ENCODE results near the gene GPR26. TPM values are rescaled to one million over a fixed set of nuclear protein-coding genes. Genes with fewer than 3 reads are reported as not detected.

GPR26 gene
- total RNA-seq, 4 donors from 2014 or later = not detected

DNA sequence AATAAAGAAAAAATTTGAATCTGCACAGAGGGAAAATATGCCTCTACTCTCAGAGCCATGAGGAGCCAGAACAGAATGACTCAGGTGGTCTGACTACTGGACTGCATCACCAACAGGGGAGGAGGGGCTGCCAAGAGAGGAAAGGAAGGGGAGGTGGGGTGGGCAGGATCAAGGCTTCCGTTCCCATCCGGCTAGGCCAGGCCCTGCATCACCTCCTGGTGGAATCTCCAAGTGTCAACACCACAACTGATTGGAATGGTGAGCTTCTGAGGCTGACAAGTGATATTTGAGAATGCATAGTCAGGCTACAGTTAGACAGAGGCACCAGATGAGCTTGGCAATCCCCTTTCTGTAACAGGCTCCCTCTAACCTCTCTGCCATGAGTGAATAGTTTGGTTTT, 10.4 kb upstream of the GPR26 start:
- no peak for TF ChIP-seq POLR2A (IDR thresholded peaks at IDR 0.05)
- TF ChIP-seq, protein P1, sequence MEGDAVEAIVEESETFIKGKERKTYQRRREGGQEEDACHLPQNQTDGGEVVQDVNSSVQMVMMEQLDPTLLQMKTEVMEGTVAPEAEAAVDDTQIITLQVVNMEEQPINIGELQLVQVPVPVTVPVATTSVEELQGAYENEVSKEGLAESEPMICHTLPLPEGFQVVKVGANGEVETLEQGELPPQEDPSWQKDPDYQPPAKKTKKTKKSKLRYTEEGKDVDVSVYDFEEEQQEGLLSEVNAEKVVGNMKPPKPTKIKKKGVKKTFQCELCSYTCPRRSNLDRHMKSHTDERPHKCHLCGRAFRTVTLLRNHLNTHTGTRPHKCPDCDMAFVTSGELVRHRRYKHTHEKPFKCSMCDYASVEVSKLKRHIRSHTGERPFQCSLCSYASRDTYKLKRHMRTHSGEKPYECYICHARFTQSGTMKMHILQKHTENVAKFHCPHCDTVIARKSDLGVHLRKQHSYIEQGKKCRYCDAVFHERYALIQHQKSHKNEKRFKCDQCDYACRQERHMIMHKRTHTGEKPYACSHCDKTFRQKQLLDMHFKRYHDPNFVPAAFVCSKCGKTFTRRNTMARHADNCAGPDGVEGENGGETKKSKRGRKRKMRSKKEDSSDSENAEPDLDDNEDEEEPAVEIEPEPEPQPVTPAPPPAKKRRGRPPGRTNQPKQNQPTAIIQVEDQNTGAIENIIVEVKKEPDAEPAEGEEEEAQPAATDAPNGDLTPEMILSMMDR (IDR thresholded peaks at IDR 0.05) = no peak
- TF ChIP-seq EP300 (IDR thresholded peaks at IDR 0.05) = no peak
- TF ChIP-seq POLR2AphosphoS5 (IDR thresholded peaks at IDR 0.05) = no peak
- 36% methylated on average over 2 of the region's 2 CpGs for WGBS

DNA sequence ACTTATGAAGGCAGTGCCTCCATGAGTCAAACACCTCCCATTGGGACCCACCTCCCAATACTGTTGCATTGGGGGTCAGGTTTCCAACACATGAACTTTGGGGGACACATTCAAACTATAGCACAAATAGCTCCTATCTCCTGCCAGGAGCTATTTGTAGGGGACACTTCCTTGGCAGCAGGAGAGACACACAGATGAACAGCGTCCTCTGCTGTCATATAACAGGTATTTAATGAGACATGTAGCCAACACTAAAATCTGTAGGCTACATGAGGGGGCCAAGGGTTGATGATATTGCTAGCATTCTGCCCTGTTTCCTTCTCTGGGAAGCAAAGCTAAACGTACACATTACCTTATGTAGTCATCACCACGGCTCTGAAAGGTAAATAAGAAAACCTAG, 2.6 kb upstream of the GPR26 start:
- Histone ChIP-seq H3K36me3 (no peaks in the 10 kb centered on the region), H3K27ac (no peak overlapping the region), H3K9me3 (no peaks in the 10 kb centered on the region), H3K4me3 (no peak overlapping the region), H3K4me1 (no peaks in the 10 kb centered on the region), H3K27me3 (peaks cover 57% of the 10 kb centered on the region)
- TF ChIP-seq POLR2AphosphoS5 (IDR thresholded peaks at IDR 0.05) (no peak), EP300 (IDR thresholded peaks at IDR 0.05) (no peak), POLR2A (IDR thresholded peaks at IDR 0.05) (no peak)
- TF ChIP-seq, protein P1 (IDR thresholded peaks at IDR 0.05) = no peak
- 33% methylated on average over 3 of the region's 3 CpGs for WGBS
- no peak for DNase-seq (ENCODE audit: low spot score in 2 of 2)

More for the DNA sequence above, 10.4 kb upstream of the GPR26 start:
- Histone ChIP-seq H3K4me1 (no peaks in the 10 kb centered on the region), H3K36me3 (no peaks in the 10 kb centered on the region), H3K9me3 (no peaks in the 10 kb centered on the region), H3K27me3 (peaks cover 11% of the 10 kb centered on the region), H3K27ac (no peak overlapping the region), H3K4me3 (no peak overlapping the region)
- DNase-seq (ENCODE audit: low spot score in 2 of 2) = peak; percentile 17 to 45

GRCh38 chr10:123665491-123666286, 466 bp upstream of the GPR26 start:
- TF ChIP-seq EP300 (IDR thresholded peaks at IDR 0.05) = no peak
- TF ChIP-seq POLR2AphosphoS5 (IDR thresholded peaks at IDR 0.05) = no peak
- TF ChIP-seq POLR2A (IDR thresholded peaks at IDR 0.05) = no peak
- TF ChIP-seq, protein P1 (IDR thresholded peaks at IDR 0.05) = no peak
- H3K4me1 ChIP-seq = no peaks in the 10 kb centered on the region
- H3K4me3 ChIP-seq = no peak overlapping the region
- no peaks in the 10 kb centered on the region for H3K9me3 ChIP-seq
- peaks cover 70% of the 10 kb centered on the region for H3K27me3 ChIP-seq
- H3K27ac ChIP-seq = no peak overlapping the region
- no peaks in the 10 kb centered on the region for H3K36me3 ChIP-seq
- WGBS = 5% methylated on average over 24 of the region's 47 CpGs
- DNase-seq (ENCODE audit: low spot score in 2 of 2) = no peak

DNA sequence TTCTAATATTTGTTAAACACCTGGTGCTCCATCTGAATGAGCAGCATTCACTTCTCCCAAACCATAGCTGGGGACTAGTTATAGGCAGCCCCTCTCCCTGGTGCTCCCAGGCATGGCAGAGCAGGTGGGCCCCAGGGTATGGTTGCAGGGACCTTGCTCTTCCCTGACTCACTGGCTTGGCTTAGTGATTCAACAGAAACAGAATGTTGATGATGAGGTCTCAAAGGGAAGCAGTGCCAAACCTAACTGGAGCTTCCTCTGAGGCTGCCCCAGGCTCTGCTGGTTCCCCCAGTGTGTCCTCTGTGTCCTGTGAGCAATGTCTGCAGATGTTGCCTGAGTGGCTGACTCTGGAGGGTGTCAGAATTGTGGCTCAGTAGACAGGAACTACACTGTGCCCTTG, 3.7 kb downstream of the GPR26 start:
- Histone ChIP-seq H3K27ac (no peak overlapping the region), H3K4me1 (no peaks in the 10 kb centered on the region), H3K27me3 (peaks cover 58% of the 10 kb centered on the region), H3K36me3 (no peaks in the 10 kb centered on the region), H3K4me3 (no peak overlapping the region), H3K9me3 (no peaks in the 10 kb centered on the region)
- TF ChIP-seq EP300 (IDR thresholded peaks at IDR 0.05) = no peak
- TF ChIP-seq POLR2A (IDR thresholded peaks at IDR 0.05) = no peak
- TF ChIP-seq, protein P1 (IDR thresholded peaks at IDR 0.05) = no peak
- TF ChIP-seq POLR2AphosphoS5 (IDR thresholded peaks at IDR 0.05) = no peak
- no peak for DNase-seq (ENCODE audit: low spot score in 2 of 2)

GRCh38 chr10:123673198-123673597, 7.0 kb downstream of the GPR26 start:
- Histone ChIP-seq H3K27me3 (peaks cover 24% of the 10 kb centered on the region), H3K4me3 (no peak overlapping the region), H3K9me3 (no peaks in the 10 kb centered on the region), H3K36me3 (no peaks in the 10 kb centered on the region), H3K27ac (no peak overlapping the region), H3K4me1 (no peaks in the 10 kb centered on the region)
- no peak for TF ChIP-seq POLR2AphosphoS5 (IDR thresholded peaks at IDR 0.05)
- TF ChIP-seq, protein P1 (IDR thresholded peaks at IDR 0.05) = no peak
- no peak for TF ChIP-seq EP300 (IDR thresholded peaks at IDR 0.05)
- WGBS = 53% methylated on average over 1 of the region's 1 CpG
- no peak for DNase-seq (ENCODE audit: low spot score in 2 of 2)

Data from suprapubic skin (tissue), 4 donors.